Kidney epithelial cell (primary cell): ENCODE measurements around the gene HHAT. TPM values are rescaled to one million over a fixed set of nuclear protein-coding genes. Genes with fewer than 3 reads are reported as not detected.

Experiments
- DNase-seq: peaks from one replicate; pipeline ENCODE4 v3.0.0-alpha.2; 2010; ENCODE audit warnings: low read depth
- H3K27me3 ChIP-seq: 2 replicates; pipeline ENCODE4 v1.6.0; 2011; ENCODE audit warnings: low read length; ENCODE audit not compliant: control insufficient read depth, insufficient read depth
- H3K36me3 ChIP-seq: 2 replicates; pipeline ENCODE4 v1.5.1; 2011; ENCODE audit warnings: low read length; ENCODE audit not compliant: control insufficient read depth, insufficient read depth
- H3K4me3 ChIP-seq: 2 replicates; pipeline ENCODE4 v1.5.1; 2011; ENCODE audit warnings: low read depth, mild to moderate bottlenecking, control low read depth, low read length
- total RNA-seq: library from RNA; depleted of rRNA; stranded (reverse); fragments of >200 nt; gene quantifications from 2 replicates; pipeline ENCODE4 v1.2.3, GENCODE V29; 2015
- TF ChIP-seq, protein P1 (sequence below): IDR thresholded peaks from 2 replicates; pipeline ENCODE4 v1.5.1; 2011; ENCODE audit warnings: mild to moderate bottlenecking, moderate library complexity, low read length, control low read depth, inconsistent platforms; ENCODE audit not compliant: insufficient read depth, poor library complexity, severe bottlenecking

Gene HHAT
- total RNA-seq, 1 donor from 2014 or later: 15.0 TPM

DNA sequence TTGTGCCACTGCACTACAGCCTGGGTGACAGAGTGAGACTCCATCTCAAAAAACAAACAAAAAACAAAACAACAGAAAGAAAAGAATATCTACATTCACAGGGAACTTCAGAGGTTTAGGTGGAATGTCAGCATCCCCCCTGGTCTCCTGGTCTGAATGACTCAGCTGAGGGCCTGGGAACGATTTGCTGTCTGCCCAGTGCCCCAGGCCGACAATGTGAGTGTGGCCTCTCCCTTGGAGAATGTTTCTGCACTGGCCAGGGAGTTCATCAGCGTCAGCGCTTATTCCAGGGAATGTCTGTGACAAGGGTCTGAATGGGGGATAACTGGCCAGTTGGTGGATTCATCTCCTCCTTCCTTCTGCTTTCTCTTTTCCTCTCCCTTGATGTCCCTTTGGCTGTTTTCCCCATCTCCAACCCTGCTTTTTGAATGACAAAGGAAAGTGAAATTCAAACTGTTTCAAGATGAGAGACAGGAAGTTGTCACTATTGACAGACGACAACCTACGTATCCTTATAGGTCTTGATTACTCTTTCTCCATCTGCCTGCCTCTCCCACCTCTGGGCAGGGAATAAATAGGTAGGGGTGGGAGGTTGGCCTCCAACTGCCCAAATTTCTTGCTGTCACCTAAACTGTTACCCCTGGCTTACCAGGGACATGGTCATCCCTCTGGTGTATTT lies 213.1 kb downstream of the HHAT start:
- TF ChIP-seq, protein P1, sequence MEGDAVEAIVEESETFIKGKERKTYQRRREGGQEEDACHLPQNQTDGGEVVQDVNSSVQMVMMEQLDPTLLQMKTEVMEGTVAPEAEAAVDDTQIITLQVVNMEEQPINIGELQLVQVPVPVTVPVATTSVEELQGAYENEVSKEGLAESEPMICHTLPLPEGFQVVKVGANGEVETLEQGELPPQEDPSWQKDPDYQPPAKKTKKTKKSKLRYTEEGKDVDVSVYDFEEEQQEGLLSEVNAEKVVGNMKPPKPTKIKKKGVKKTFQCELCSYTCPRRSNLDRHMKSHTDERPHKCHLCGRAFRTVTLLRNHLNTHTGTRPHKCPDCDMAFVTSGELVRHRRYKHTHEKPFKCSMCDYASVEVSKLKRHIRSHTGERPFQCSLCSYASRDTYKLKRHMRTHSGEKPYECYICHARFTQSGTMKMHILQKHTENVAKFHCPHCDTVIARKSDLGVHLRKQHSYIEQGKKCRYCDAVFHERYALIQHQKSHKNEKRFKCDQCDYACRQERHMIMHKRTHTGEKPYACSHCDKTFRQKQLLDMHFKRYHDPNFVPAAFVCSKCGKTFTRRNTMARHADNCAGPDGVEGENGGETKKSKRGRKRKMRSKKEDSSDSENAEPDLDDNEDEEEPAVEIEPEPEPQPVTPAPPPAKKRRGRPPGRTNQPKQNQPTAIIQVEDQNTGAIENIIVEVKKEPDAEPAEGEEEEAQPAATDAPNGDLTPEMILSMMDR: no peak
- DNase-seq: no peak
- Histone ChIP-seq H3K27me3 (no peaks in the 10 kb centered on the region), H3K36me3 (no peaks in the 10 kb centered on the region), H3K4me3 (no peak overlapping the region)

DNA sequence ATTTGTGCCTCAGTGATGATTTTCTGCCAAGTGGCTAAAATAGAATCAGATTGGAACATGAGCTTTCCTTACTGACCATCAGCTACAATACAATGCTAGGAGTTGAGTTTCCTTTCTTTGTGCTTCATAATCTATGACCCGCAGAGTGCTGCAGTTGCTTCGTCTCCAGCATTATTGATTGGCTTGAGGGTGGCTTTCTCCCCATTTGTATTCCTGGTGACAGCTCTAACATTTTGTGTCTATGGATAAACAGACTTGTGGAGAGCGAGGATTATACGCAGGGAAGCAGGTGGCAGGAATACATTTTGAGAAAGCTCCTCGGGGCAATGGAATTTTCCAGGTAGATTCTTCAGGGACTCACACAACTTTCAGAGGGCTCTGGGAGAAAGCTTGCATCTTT lies 223.2 kb downstream of the HHAT start:
- DNase-seq: no peak
- TF ChIP-seq, protein P1: no peak
- H3K36me3 ChIP-seq: no peaks in the 10 kb centered on the region

DNA sequence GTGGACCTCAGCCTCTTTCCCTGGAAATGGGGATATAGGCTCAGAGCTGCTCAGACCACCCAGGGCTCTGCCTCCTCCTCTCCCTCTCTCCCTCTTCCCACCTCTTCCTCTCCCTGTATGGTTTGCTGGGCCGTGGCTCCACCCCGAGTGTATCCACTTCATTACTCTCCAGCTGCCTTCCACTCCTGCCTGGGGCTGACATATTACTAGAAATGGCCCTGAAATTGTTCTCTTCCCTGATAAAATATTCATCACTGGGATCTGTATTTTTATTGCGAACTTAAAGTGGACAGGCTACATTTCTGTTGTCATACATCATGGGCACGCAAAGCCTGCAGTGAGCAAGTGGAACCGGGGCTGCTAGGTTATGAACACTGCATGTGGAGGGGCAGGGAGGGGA lies 225.0 kb downstream of the HHAT start:
- DNase-seq: no peak
- H3K36me3 ChIP-seq: no peaks in the 10 kb centered on the region
- H3K4me3 ChIP-seq: no peak overlapping the region
- TF ChIP-seq, protein P1: no peak
- no peaks in the 10 kb centered on the region for H3K27me3 ChIP-seq

More for the DNA sequence above, 223.2 kb downstream of the HHAT start:
- Histone ChIP-seq H3K4me3 (no peak overlapping the region), H3K27me3 (no peaks in the 10 kb centered on the region)

DNA sequence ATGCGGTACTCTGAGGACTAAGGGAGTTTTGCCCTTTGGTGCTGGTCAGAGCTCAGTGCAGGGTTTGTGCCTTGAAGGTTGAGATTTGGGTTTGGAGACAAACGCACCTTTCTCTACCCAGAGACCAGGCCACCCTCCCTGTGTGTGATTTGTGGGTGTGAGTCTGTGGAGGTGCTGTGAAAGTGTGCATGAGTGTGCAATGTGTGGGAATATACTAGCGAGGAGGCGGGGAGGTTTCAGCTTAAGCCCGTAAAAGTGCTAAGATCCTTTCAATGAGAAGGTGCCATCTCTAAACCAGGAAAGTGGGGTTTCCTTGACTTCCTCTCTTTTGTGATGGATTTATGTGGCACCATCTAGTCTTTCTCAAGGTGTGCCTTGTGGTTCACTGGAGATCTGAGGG lies 225.7 kb downstream of the HHAT start:
- DNase-seq: no peak
- no peaks in the 10 kb centered on the region for H3K36me3 ChIP-seq
- no peaks in the 10 kb centered on the region for H3K27me3 ChIP-seq
- H3K4me3 ChIP-seq: no peak overlapping the region
- TF ChIP-seq, protein P1: no peak

DNA sequence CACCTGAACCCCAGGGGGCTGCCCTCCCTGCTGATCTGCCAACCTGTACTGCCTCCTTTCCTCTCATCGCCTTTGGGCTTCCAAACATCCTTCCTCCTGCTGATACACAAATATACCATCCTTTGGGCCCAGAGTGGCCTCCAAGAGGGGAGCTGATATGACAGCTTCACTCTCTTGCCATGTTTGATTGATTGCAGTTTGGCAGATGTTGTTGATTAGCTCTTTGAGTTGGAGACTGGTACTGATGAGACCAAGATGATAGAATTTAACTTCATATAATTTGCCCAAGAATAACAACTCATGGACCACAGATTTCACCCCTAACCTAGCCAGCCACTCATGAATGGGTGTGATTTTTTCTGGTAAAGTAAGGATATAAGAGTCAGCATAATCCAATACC lies 227.8 kb downstream of the HHAT start:
- TF ChIP-seq, protein P1: no peak
- Histone ChIP-seq H3K27me3 (no peaks in the 10 kb centered on the region), H3K36me3 (no peaks in the 10 kb centered on the region), H3K4me3 (no peak overlapping the region)
- DNase-seq: no peak

DNA sequence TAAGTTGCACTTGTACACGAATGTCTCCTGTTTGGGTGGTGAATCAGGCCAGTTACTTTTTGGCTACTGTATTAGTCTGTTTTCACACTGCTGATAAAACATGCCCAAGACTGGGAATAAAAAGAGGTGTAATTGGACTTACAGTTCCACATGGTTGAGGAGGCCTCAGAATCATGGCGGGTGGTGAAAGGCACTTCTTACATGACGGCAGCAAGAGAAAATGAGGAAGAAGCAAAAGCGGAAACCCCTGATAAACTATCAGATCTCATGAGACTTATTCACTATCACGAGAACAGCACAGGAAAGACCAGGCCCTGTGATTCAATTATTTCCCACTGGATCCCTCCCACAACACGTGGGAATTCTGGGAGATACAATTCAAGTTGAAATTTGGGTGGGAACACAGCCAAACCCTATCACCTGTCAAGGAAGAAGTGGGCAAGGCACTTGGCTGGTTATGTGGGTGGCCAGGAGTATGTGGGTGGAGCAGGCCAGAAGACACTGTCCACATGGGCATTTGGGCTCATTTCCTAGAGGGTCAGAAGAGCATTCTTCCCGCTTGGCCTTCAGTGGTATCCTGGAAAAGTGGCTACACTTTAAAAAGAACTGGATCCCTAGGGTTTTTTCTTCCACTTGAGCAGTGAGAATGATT lies 228.8 kb downstream of the HHAT start:
- DNase-seq: no peak
- Histone ChIP-seq H3K36me3 (no peaks in the 10 kb centered on the region), H3K4me3 (no peak overlapping the region), H3K27me3 (no peaks in the 10 kb centered on the region)
- TF ChIP-seq, protein P1: no peak
